ENCODE measurements around the gene PRDM15. TPM values are rescaled to one million over a fixed set of nuclear protein-coding genes. Genes with fewer than 3 reads are reported as not detected.

The PRDM15 gene
- total and polyA plus RNA-seq, 2 donors (not counting 1 experiment from before 2014, with no cell fraction given), result 2.3 to 3.6 TPM

GRCh38 chr21:41825216-41825615 is 53.9 kb downstream of the PRDM15 start:
- Histone ChIP-seq H3K9ac (ENCODE audit: insufficient read depth, low read length) (no peak overlapping the region), H3K36me3 (ENCODE audit: control insufficient read depth, insufficient read depth, low read length) (peaks cover 3% of the 10 kb centered on the region), H4K20me1 (ENCODE audit: control insufficient read depth, extremely low read depth, insufficient read depth, low read length) (no peaks in the 10 kb centered on the region), H3K4me2 (ENCODE audit: extremely low read depth, insufficient read depth, low read length) (no peak overlapping the region), H3K4me3 (replicated peaks in 1 of 4; ENCODE audit: control extremely low read depth in 1 of 4, insufficient read depth in 1 of 4, low read depth in 3 of 4, low read length in 4 of 4) (no peak overlapping the region), H3K4me1 (ENCODE audit: control insufficient read depth, extremely low read depth, insufficient read depth, low read length) (no peaks in the 10 kb centered on the region), H3K27ac (ENCODE audit: insufficient read depth, low read length) (no peak overlapping the region), H3K27me3 (ENCODE audit: control insufficient read depth, insufficient read depth, low read length) (no peaks in the 10 kb centered on the region), H2AFZ (ENCODE audit: low read length) (no peak overlapping the region), H3K9me3 (ENCODE audit: control insufficient read depth, insufficient read depth, low read depth, low read length) (no peaks in the 10 kb centered on the region), H3K79me2 (ENCODE audit: control insufficient read depth, insufficient read depth, low read length) (no peaks in the 10 kb centered on the region)
- no peak for DNase-seq (ENCODE audit: low read depth in 2 of 2)
- no peak for TF ChIP-seq CTCF (conservative IDR thresholded peaks at IDR 0.05 in 1 of 2, IDR thresholded peaks at IDR 0.05 in 1 of 2; ENCODE audit: low read depth in 1 of 2, low read length in 2 of 2)
- no peak for TF ChIP-seq EZH2 (IDR thresholded peaks at IDR 0.05; ENCODE audit: low read length, missing control alignments)

- Histone ChIP-seq H3K36me3 (ENCODE audit: control insufficient read depth, insufficient read depth, low read length) (peaks cover 3% of the 10 kb centered on the region), H3K27me3 (ENCODE audit: control insufficient read depth, insufficient read depth, low read length) (no peaks in the 10 kb centered on the region), H3K79me2 (ENCODE audit: control insufficient read depth, insufficient read depth, low read length) (no peaks in the 10 kb centered on the region), H3K9ac (ENCODE audit: insufficient read depth, low read length) (no peak overlapping the region), H3K4me3 (replicated peaks in 1 of 4; ENCODE audit: control extremely low read depth in 1 of 4, insufficient read depth in 1 of 4, low read depth in 3 of 4, low read length in 4 of 4) (no peak overlapping the region), H3K4me1 (ENCODE audit: control insufficient read depth, extremely low read depth, insufficient read depth, low read length) (no peaks in the 10 kb centered on the region), H3K9me3 (ENCODE audit: control insufficient read depth, insufficient read depth, low read depth, low read length) (no peaks in the 10 kb centered on the region), H3K4me2 (ENCODE audit: extremely low read depth, insufficient read depth, low read length) (no peak overlapping the region), H2AFZ (ENCODE audit: low read length) (no peak overlapping the region), H3K27ac (ENCODE audit: insufficient read depth, low read length) (no peak overlapping the region), H4K20me1 (ENCODE audit: control insufficient read depth, extremely low read depth, insufficient read depth, low read length) (no peaks in the 10 kb centered on the region)
- no peak for DNase-seq (ENCODE audit: low read depth in 2 of 2)
- TF ChIP-seq CTCF (conservative IDR thresholded peaks at IDR 0.05 in 1 of 2, IDR thresholded peaks at IDR 0.05 in 1 of 2; ENCODE audit: low read depth in 1 of 2, low read length in 2 of 2), result no peak
- TF ChIP-seq EZH2 (IDR thresholded peaks at IDR 0.05; ENCODE audit: low read length, missing control alignments), result no peak
Observed at GRCh38 chr21:41824466-41825207, 54.5 kb downstream of the PRDM15 start.

- H3K9ac ChIP-seq (ENCODE audit: insufficient read depth, low read length), result no peak overlapping the region
- H3K4me1 ChIP-seq (ENCODE audit: control insufficient read depth, extremely low read depth, insufficient read depth, low read length), result no peaks in the 10 kb centered on the region
- H3K36me3 ChIP-seq (ENCODE audit: control insufficient read depth, insufficient read depth, low read length), result peaks cover 3% of the 10 kb centered on the region
- H2AFZ ChIP-seq (ENCODE audit: low read length), result no peak overlapping the region
- no peaks in the 10 kb centered on the region for H3K79me2 ChIP-seq (ENCODE audit: control insufficient read depth, insufficient read depth, low read length)
- H3K9me3 ChIP-seq (ENCODE audit: control insufficient read depth, insufficient read depth, low read depth, low read length), result no peaks in the 10 kb centered on the region
- no peaks in the 10 kb centered on the region for H3K27me3 ChIP-seq (ENCODE audit: control insufficient read depth, insufficient read depth, low read length)
- no peak overlapping the region for H3K27ac ChIP-seq (ENCODE audit: insufficient read depth, low read length)
- no peak for DNase-seq (ENCODE audit: low read depth in 2 of 2)
- H4K20me1 ChIP-seq (ENCODE audit: control insufficient read depth, extremely low read depth, insufficient read depth, low read length), result no peaks in the 10 kb centered on the region
- no peak overlapping the region for H3K4me3 ChIP-seq (replicated peaks in 1 of 4; ENCODE audit: control extremely low read depth in 1 of 4, insufficient read depth in 1 of 4, low read depth in 3 of 4, low read length in 4 of 4)
- H3K4me2 ChIP-seq (ENCODE audit: extremely low read depth, insufficient read depth, low read length), result no peak overlapping the region
- TF ChIP-seq CTCF (conservative IDR thresholded peaks at IDR 0.05 in 1 of 2, IDR thresholded peaks at IDR 0.05 in 1 of 2; ENCODE audit: low read depth in 1 of 2, low read length in 2 of 2) (no peak), EZH2 (IDR thresholded peaks at IDR 0.05; ENCODE audit: low read length, missing control alignments) (no peak)
Observed at GRCh38 chr21:41823906-41824305, 55.2 kb downstream of the PRDM15 start.

Measured in fibroblast of lung (primary cell).